ENCODE data around the gene BTBD2.

GRCh38 chr19:2033825-2034159, 18.3 kb upstream of the BTBD2 start:
- TF ChIP-seq ASH2L (IDR thresholded peaks at IDR 0.05; ENCODE audit: low read length), result no peak
- TF ChIP-seq JUND (IDR thresholded peaks at IDR 0.05; ENCODE audit: low read length), result no peak
- no peak for TF ChIP-seq BCL11A (IDR thresholded peaks at IDR 0.05; ENCODE audit: low read depth in 2 of 2, low read length in 2 of 2)
- no peak for TF ChIP-seq KDM5A (IDR thresholded peaks at IDR 0.05; ENCODE audit: low read length)
- no peak for TF ChIP-seq CTCF (IDR thresholded peaks at IDR 0.05; ENCODE audit: control extremely low read depth in 1 of 3, insufficient read depth in 1 of 3, low read depth in 1 of 3, low read length in 3 of 3)
- TF ChIP-seq POLR2AphosphoS5 (IDR thresholded peaks at IDR 0.05; ENCODE audit: low read depth, low read length), result no peak
- TF ChIP-seq POLR2A (IDR thresholded peaks at IDR 0.05; ENCODE audit: control extremely low read depth in 1 of 2, low read depth in 2 of 2, low read length in 2 of 2), result no peak
- no peak for TF ChIP-seq SRF (IDR thresholded peaks at IDR 0.05; ENCODE audit: low read depth, low read length)
- no peak for TF ChIP-seq SP1 (IDR thresholded peaks at IDR 0.05; ENCODE audit: low read depth, low read length)
- no peak for TF ChIP-seq RFX5 (IDR thresholded peaks at IDR 0.05; ENCODE audit: borderline replicate concordance, low read depth, low read length)
- TF ChIP-seq E2F6 (IDR thresholded peaks at IDR 0.05), result no peak
- no peak for TF ChIP-seq EP300 (IDR thresholded peaks at IDR 0.05; ENCODE audit: borderline replicate concordance in 1 of 2, low read depth in 2 of 2, low read length in 2 of 2)
